PC-3 (cell line): ENCODE measurements around the gene S100A3. TPM values are rescaled to one million over a fixed set of nuclear protein-coding genes. Genes with fewer than 3 reads are reported as not detected.

Experiments used
- ATAC-seq: fragments of 200-7000 bp; cut with Tn5 transposase; 2 replicates; pipeline ENCODE4 v1.9.1; 2020; ENCODE audit warnings: mild to moderate bottlenecking, moderate library complexity
- BruUV-seq: library from RNA; stranded (reverse); fragments of 400-500 nt; replicated peaks from 2 replicates; lab custom pipeline; 2021; lab: Mats Ljungman, UMichigan
- CTCF ChIA-PET: fragments of 300-600 bp; sonication (Branson Sonifier 250); formaldehyde crosslinking; loops from one replicate; lab custom pipeline; 2022; ENCODE audit warnings: antibody characterized with exemption; lab: Charles Lee
- POLR2A ChIA-PET: fragments of 300-600 bp; sonication (Branson Sonifier 250); formaldehyde crosslinking; loops from one replicate; lab custom pipeline; 2022; ENCODE audit warnings: antibody characterized with exemption; ENCODE audit not compliant: unreplicated experiment; lab: Charles Lee
- DNase-seq: peaks from one replicate; pipeline ENCODE4 v3.0.0-alpha.2; 2015
- H2AFZ ChIP-seq: fragments of 300-600 bp; sonication (generic); 2 replicates; pipeline ENCODE4 v1.6.0; 2016; ENCODE audit warnings: antibody characterized with exemption, low read length
- H3F3A ChIP-seq: fragments of 300-600 bp; sonication (generic); one replicate; pipeline ENCODE4 v1.6.0; 2017; ENCODE audit warnings: antibody characterized with exemption, low read length, control low read depth, mild to moderate bottlenecking; ENCODE audit not compliant: unreplicated experiment
- H3K27ac ChIP-seq: fragments of 300-600 bp; sonication (generic); 2 replicates; pipeline ENCODE4 v1.5.1; 2016; ENCODE audit warnings: mild to moderate bottlenecking, low read length
- H3K27me3 ChIP-seq: fragments of 300-600 bp; sonication (generic); 2 replicates; pipeline ENCODE4 v1.6.1; 2016; ENCODE audit warnings: low read length, mixed read lengths
- H3K36me3 ChIP-seq: fragments of 300-600 bp; sonication (generic); 2 replicates; pipeline ENCODE4 v1.6.1; 2016; ENCODE audit warnings: low read depth, mixed run types, low read length, mixed read lengths
- H3K4me1 ChIP-seq: fragments of 300-600 bp; sonication (generic); 2 replicates; pipeline ENCODE4 v1.5.1; 2016; ENCODE audit warnings: low read length; ENCODE audit not compliant: insufficient read depth
- H3K4me2 ChIP-seq: fragments of 300-600 bp; sonication (generic); 2 replicates; pipeline ENCODE4 v1.6.0; 2016; ENCODE audit warnings: low read length
- H3K4me3 ChIP-seq: fragments of 300-600 bp; sonication (generic); 2 replicates; pipeline ENCODE4 v1.5.1; 2016; ENCODE audit warnings: mild to moderate bottlenecking, low read length, mixed read lengths
- H3K79me2 ChIP-seq: fragments of 300-600 bp; sonication (generic); 2 replicates; pipeline ENCODE4 v1.6.1; 2017; ENCODE audit warnings: low read length, mixed read lengths
- H3K9ac ChIP-seq: fragments of 300-600 bp; sonication (generic); 2 replicates; pipeline ENCODE4 v1.6.0; 2016; ENCODE audit warnings: mild to moderate bottlenecking, low read length
- H3K9me2 ChIP-seq: fragments of 300-600 bp; sonication (generic); replicated peaks from 2 replicates; pipeline ENCODE4 v1.6.1; 2016; ENCODE audit warnings: mixed run types, low read length, mixed read lengths
- H3K9me3 ChIP-seq: fragments of 300-600 bp; sonication (generic); 2 replicates; pipeline ENCODE4 v1.6.1; 2016; ENCODE audit warnings: low read length, mixed read lengths
- H4K20me1 ChIP-seq: fragments of 300-600 bp; sonication (generic); 2 replicates; pipeline ENCODE4 v1.6.1; 2016; ENCODE audit warnings: low read length, mixed read lengths
- CTCF ChIP-seq: fragments of 300-600 bp; sonication (generic); conservative IDR thresholded peaks from 2 replicates; pipeline ENCODE4 v1.5.1; 2017; ENCODE audit warnings: antibody characterized with exemption, low read depth, mild to moderate bottlenecking, low read length
- EZH2 ChIP-seq: fragments of 300-600 bp; sonication (generic); IDR thresholded peaks from one replicate; pipeline ENCODE4 v1.6.1; 2017; ENCODE audit warnings: antibody characterized with exemption, mild to moderate bottlenecking, low read length; ENCODE audit not compliant: unreplicated experiment
- EZH2phosphoT487 ChIP-seq: fragments of 300-600 bp; sonication (generic); IDR thresholded peaks from 2 replicates; pipeline ENCODE4 v1.6.1; 2018; ENCODE audit warnings: mild to moderate bottlenecking, antibody characterized with exemption, low read length, borderline replicate concordance
- intact Hi-C: fragments of 100-400 bp; cut with micrococcal nuclease; formaldehyde crosslinking; loops from 2 replicates; pipeline ENCODE4 v1.9.0; 2023
- total RNA-seq: library from RNA; depleted of rRNA; stranded (reverse); fragments of >200 nt; gene quantifications from 2 replicates; pipeline ENCODE4 v1.2.3, GENCODE V29; 2014

The S100A3 gene
- total RNA-seq, 1 experiment from 2014 or later = 4.6 TPM

DNA sequence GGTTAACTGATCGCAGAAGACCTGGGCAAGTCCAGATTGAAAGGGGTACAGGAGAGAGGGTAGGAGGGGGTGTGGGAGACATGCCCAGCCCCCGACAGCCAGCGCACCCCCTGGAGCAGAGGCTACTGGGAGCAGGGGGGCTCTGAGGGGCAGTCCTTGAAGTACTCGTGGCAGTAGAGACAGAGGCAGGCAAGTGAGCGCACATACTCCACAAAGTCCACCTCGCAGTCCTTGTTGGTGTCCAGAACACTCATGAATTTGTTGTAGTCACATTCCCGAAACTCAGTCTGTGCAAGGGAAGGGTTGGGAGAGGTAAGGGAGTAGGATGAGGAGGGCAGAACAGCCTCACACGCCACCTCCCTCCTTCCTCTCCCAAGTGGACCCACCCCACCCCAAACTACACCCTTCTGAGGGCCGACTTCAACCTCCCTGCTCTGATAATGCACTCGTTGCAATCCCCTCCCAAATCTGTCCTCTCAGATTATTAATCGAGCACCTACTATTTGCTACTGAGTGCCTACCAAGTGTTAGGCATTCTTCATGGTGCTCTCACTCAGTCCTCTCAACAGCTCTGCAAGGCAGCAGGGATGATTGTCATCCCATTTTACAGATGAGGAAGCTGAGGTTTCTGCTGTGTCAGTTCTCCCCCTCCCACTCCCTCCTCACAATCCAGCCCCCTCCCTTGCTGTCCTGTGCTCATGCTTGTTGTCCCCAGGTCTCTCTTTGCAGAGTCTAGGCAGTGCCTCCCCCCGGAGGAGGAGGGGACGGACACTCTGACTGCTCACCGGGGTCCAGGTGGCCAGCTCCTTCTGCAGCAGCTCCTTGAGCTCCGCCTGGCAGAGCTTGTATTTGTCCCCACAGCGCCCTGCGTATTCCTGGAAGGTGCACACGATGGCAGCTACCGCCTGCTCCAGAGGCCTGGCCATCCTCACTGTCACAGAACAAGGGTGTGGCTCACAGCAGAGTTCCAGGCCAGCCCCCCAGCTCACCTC lies 1.2 kb downstream of the S100A3 start:
- intact Hi-C loops = loop anchor here (5.0 kb wide), 1 partner anchor 36 kb away; no protein-coding TSS in a partner anchor
- Histone ChIP-seq H3K79me2 (peaks cover 15% of the 10 kb centered on the region), H3K9me2 (no peaks in the 10 kb centered on the region), H3F3A (no peaks in the 10 kb centered on the region), H4K20me1 (no peaks in the 10 kb centered on the region), H3K4me3 (no peak overlapping the region), H3K9ac (peak overlapping the region; percentile 72), H3K36me3 (no peaks in the 10 kb centered on the region), H2AFZ (no peak overlapping the region), H3K4me1 (peaks cover 53% of the 10 kb centered on the region), H3K9me3 (no peaks in the 10 kb centered on the region), H3K27ac (peak overlapping the region; percentile 80; the same call in 1 of the 2 replicates), H3K27me3 (no peaks in the 10 kb centered on the region), H3K4me2 (no peak overlapping the region)
- POLR2A ChIA-PET = no interaction called here
- no peak for ATAC-seq
- BruUV-seq = no TSS peak
- TF ChIP-seq CTCF (no peak), EZH2 (no peak), EZH2phosphoT487 (no peak)
- no peak for DNase-seq
- CTCF ChIA-PET = no interaction called here

DNA sequence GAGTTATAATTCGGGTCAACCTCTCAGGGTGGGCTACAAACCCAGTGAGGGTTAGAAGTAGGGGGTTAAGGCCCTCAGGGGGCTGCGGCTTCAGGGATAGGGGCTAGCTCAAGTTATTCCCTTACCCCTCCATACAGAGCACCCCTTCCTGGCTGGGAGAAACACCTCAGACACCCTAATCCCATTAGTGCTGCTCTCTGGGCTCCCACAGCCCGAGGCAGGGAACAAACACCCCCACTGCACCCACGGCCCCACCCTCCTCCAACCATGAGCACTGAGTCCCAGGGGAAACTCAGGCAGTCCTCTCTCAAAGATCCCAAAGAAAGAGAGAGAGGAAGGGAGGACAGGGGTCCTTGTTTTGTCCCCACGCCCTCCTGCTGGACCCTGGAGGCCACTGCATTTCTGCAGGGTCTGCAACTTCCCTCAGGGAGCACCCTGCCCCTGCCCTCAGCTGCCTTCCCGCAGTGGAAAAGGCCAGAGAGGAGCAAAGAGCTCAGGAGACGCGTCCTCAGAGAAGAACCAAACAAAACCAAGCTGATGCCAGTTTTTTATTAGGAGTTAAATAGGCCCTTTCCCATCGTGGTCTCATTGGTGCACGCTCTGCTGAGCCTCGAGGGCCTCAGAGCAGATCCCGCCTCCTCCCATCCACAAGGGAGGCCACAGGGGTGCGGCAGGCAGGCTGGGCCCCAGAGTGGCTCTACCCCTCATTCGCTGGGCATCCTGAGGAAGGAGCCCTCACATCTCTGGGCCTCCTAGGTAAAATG lies 2.1 kb downstream of the S100A3 start:
- Histone ChIP-seq H3K4me1 (peaks cover 53% of the 10 kb centered on the region), H3K9me3 (no peaks in the 10 kb centered on the region), H3K27ac (no peak overlapping the region), H3K4me2 (no peak overlapping the region), H3K27me3 (no peaks in the 10 kb centered on the region), H4K20me1 (no peaks in the 10 kb centered on the region), H3F3A (no peaks in the 10 kb centered on the region), H3K4me3 (no peak overlapping the region), H3K9ac (no peak overlapping the region), H3K9me2 (no peaks in the 10 kb centered on the region), H3K79me2 (peaks cover 15% of the 10 kb centered on the region), H2AFZ (no peak overlapping the region), H3K36me3 (no peaks in the 10 kb centered on the region)
- ChIA-PET POLR2A (no interaction called here), CTCF (no interaction called here)
- TF ChIP-seq EZH2phosphoT487 = no peak
- no peak for TF ChIP-seq CTCF
- TF ChIP-seq EZH2 = no peak
- ATAC-seq (no peak), DNase-seq (no peak)
- BruUV-seq = no TSS peak
- intact Hi-C loops = loop anchor here (5.0 kb wide), 1 partner anchor 35 kb away; no protein-coding TSS in a partner anchor
